ENCODE data around the gene MAPKAPK3. TPM values are rescaled to one million over a fixed set of nuclear protein-coding genes. Genes with fewer than 3 reads are reported as not detected.
A peak's percentile ranks its signal among the peaks of the same experiment; 100 is the strongest.
"Not testable (repeated sequence)": the region's sequence is repeated elsewhere in the genome, so short reads cannot be mapped to it uniquely, and the experiment has no call there.

MAPKAPK3 gene
- total and polyA plus RNA-seq, 2 of the 8 experiments (the other 6 are each of a cell fraction or from before 2014, with no cell fraction given) = 65.4 to 99.8 TPM

- Histone ChIP-seq H2AK5ac (ENCODE audit: low read depth, low read length) (peak overlapping the region; percentile 68; the same call in 1 of the 2 replicates), H3K4me1 (replicated peaks in 1 of 4; ENCODE audit: control insufficient read depth in 3 of 4, insufficient read depth in 4 of 4, low read length in 3 of 4) (peaks cover 2 to 11% (median 7%) of the 10 kb centered on the region in 4 experiments; a peak in 4 of 7 replicates), H3K4me2 (ENCODE audit: insufficient read depth in 1 of 2, low read depth in 2 of 2, low read length in 2 of 2) (peak overlapping the region in 1 of 2 experiments; percentile 45; a peak in 2 of 4 replicates), H2BK5ac (ENCODE audit: low read depth, low read length) (peak overlapping the region; percentile 67; the same call in 1 of the 2 replicates), H2BK120ac (replicated peaks; ENCODE audit: low read depth, low read length) (peak overlapping the region; percentile 61), H3K79me2 (ENCODE audit: control insufficient read depth in 1 of 2, insufficient read depth in 2 of 2, low read length in 2 of 2) (peaks cover 2 to 55% of the 10 kb centered on the region in 2 experiments; a peak in 2 of 4 replicates), H2BK12ac (ENCODE audit: low read depth, low read length) (peak overlapping the region; percentile 21)
- not testable (repeated sequence) for H3K23ac ChIP-seq (ENCODE audit: insufficient read length); H3K9ac ChIP-seq (replicated peaks in 1 of 4; ENCODE audit: extremely low read depth in 1 of 4, low read depth in 3 of 4, low read length in 3 of 4); H3K9me3 ChIP-seq (ENCODE audit: insufficient read depth in 2 of 2, low read depth in 1 of 2, low read length in 1 of 2); H2BK20ac ChIP-seq (ENCODE audit: low read length); H4K20me1 ChIP-seq (replicated peaks in 1 of 2; ENCODE audit: control insufficient read depth in 1 of 2, insufficient read depth in 2 of 2, low read length in 2 of 2); FAIRE-seq; H3K27me3 ChIP-seq (replicated peaks in 1 of 4; ENCODE audit: control insufficient read depth in 3 of 4, extremely low read depth in 1 of 4, insufficient read depth in 3 of 4, low read length in 3 of 4); H3K23me2 ChIP-seq (ENCODE audit: low read depth, low read length); H3K27ac ChIP-seq (ENCODE audit: low read depth, low read length); H4K8ac ChIP-seq (ENCODE audit: extremely low read depth, insufficient read depth, low read length); H3K18ac ChIP-seq (ENCODE audit: extremely low read depth, low read length); H2BK15ac ChIP-seq (ENCODE audit: low read length); H3K4me3 ChIP-seq (ENCODE audit: extremely low read depth in 1 of 4, insufficient read depth in 2 of 4, low read depth in 3 of 4, low read length in 4 of 4); H3K79me1 ChIP-seq (ENCODE audit: low read depth, low read length); H3K4ac ChIP-seq (replicated peaks; ENCODE audit: insufficient read length, low read depth, low read length); H3K36me3 ChIP-seq (ENCODE audit: control insufficient read depth in 2 of 4, insufficient read depth in 4 of 4, low read length in 3 of 4); DNase-seq (ENCODE audit: low read depth in 1 of 2, low spot score in 2 of 2); H3K56ac ChIP-seq (replicated peaks; ENCODE audit: insufficient read length, low read depth, low read length); H2AFZ ChIP-seq (ENCODE audit: low read length); H4K91ac ChIP-seq (replicated peaks; ENCODE audit: insufficient read length, low read length); H4K5ac ChIP-seq (ENCODE audit: insufficient read length, low read depth, low read length); H3K14ac ChIP-seq (ENCODE audit: insufficient read length)
- CTCF ChIA-PET (ENCODE audit: partially characterized antibody) = interaction anchor here (1.7 kb wide), 1 partner anchor 72 kb away, joined by 5 read pairs; the partner anchor contains the start of gene MAPKAPK3
- POLR2A ChIA-PET (ENCODE audit: partially characterized antibody) = interaction anchor here (0.7 to 1.1 kb wide), 3 partner anchors 10 to 291 kb away, joined by 3 read pairs; no protein-coding TSS in a partner anchor
- 0 out of 2 replicates have a peak, but pooled peaks have one; percentile 32 for TF ChIP-seq TEAD4 (IDR thresholded peaks at IDR 0.05; ENCODE audit: low read depth, low read length)
- WGBS, 2 experiments (ENCODE audit: extremely low coverage in 1 of 2, insufficient coverage in 1 of 2, insufficient read length in 1 of 2, insufficient replicate concordance in 2 of 2, low coverage in 1 of 2, low lambda C conversion rate in 2 of 2, missing lambda C conversion rate in 1 of 2) = 72% methylated on average over 4 of the region's 4 CpGs; no CpG with 5 or more reads in 1 of the 2 experiments
Observed at GRCh38 chr3:50688602-50689001, 71.7 kb downstream of the MAPKAPK3 start.
